ENCODE measurements around the gene RNF150.

DNA sequence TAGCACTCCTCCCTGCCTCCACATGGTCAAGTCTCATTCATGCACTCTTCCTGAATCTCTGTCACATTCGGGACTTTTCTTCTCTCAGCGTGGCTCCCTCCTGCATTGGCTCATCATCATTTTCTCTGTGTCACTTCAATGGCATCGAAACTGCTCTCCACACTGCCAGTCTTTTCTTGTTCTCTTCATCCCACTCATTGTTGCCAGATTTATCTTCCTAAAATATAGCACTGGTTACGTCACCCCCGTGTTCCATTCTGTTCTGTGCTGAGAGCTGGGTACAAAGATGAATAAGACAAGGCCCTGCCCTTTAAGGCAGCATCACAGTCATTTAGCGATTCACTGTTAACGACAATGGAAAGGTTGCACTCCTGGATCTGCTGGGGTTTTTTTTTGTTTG, 202.7 kb downstream of the RNF150 start:
- no peak for TF ChIP-seq EZH2 (IDR thresholded peaks at IDR 0.05; ENCODE audit: low read depth)
- TF ChIP-seq, protein P1, sequence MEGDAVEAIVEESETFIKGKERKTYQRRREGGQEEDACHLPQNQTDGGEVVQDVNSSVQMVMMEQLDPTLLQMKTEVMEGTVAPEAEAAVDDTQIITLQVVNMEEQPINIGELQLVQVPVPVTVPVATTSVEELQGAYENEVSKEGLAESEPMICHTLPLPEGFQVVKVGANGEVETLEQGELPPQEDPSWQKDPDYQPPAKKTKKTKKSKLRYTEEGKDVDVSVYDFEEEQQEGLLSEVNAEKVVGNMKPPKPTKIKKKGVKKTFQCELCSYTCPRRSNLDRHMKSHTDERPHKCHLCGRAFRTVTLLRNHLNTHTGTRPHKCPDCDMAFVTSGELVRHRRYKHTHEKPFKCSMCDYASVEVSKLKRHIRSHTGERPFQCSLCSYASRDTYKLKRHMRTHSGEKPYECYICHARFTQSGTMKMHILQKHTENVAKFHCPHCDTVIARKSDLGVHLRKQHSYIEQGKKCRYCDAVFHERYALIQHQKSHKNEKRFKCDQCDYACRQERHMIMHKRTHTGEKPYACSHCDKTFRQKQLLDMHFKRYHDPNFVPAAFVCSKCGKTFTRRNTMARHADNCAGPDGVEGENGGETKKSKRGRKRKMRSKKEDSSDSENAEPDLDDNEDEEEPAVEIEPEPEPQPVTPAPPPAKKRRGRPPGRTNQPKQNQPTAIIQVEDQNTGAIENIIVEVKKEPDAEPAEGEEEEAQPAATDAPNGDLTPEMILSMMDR (conservative IDR thresholded peaks at IDR 0.05), result no peak

Measured in PC-9 (cell line).